Mucosa of descending colon (tissue), 3 donors: ENCODE measurements around the gene FOXD1. TPM values are rescaled to one million over a fixed set of nuclear protein-coding genes. Genes with fewer than 3 reads are reported as not detected.
"Not testable (repeated sequence)": the region's sequence is repeated elsewhere in the genome, so short reads cannot be mapped to it uniquely, and the experiment has no call there.

ENCODE experiments used
- ATAC-seq: fragments of 200-7000 bp; cut with Tn5 transposase; one replicate; pipeline ENCODE4 v1.9.1; 2020; ENCODE audit warnings: mild to moderate bottlenecking, moderate library complexity
- DNase-seq, 3 donors: peaks; one replicate each; pipeline ENCODE4 v3.0.0-alpha.2; 2020
- H3K36me3 ChIP-seq: fragments of 200-600 bp; one replicate; pipeline ENCODE4 v1.8.0; 2021; ENCODE audit warnings: low read depth, mild to moderate bottlenecking
- H3K4me1 ChIP-seq: fragments of 200-600 bp; one replicate; pipeline ENCODE4 v1.8.0; 2021; ENCODE audit warnings: low read depth, mild to moderate bottlenecking
- H3K4me3 ChIP-seq: fragments of 200-600 bp; one replicate; pipeline ENCODE4 v1.8.0; 2021; ENCODE audit warnings: mild to moderate bottlenecking
- H3K9me3 ChIP-seq: fragments of 200-600 bp; one replicate; pipeline ENCODE4 v1.8.0; 2021; ENCODE audit warnings: mild to moderate bottlenecking
- CTCF ChIP-seq: fragments of 200-600 bp; IDR thresholded peaks from one replicate; pipeline ENCODE4 v1.8.0; 2022; ENCODE audit warnings: antibody characterized with exemption, mild to moderate bottlenecking
- intact Hi-C, 2 donors: fragments of 100-400 bp; cut with DNase I in 1 of 2; cut with micrococcal nuclease in 1 of 2; formaldehyde crosslinking; loops; one replicate each; pipeline versions ENCODE4 v1.11.0 to v1.11.1; 2022; cut with DNase I, micrococcal nuclease
- total RNA-seq, 3 donors: library from RNA; stranded (reverse); fragmentation: NEBNext Ultra II Directional in 2 of 3; extraction: Animal tissue kit (Norgen Biotek cat#: 25700) in 2 of 3; gene quantifications; one replicate each; pipeline versions ENCODE4 v1.2.1 to v1.2.4, GENCODE V29; 2021 to 2023
- donor health status: DM: no; HTN: no; CAD: no; lungs with moderate emphysema.
- donor health status: DM: no; HTN: no; CAD: no.
- donor health status: DM: no; HTN: yes; CAD: no.

FOXD1 gene
- total RNA-seq, 3 donors from 2014 or later = 0.16 TPM; not detected in 2

GRCh38 chr5:73480500-73480899, 31.9 kb upstream of the FOXD1 start:
- no peaks in the 10 kb centered on the region for H3K36me3 ChIP-seq
- DNase-seq (no peak), ATAC-seq (no peak)
- no peaks in the 10 kb centered on the region for H3K9me3 ChIP-seq
- no peak for TF ChIP-seq CTCF
- H3K4me1 ChIP-seq = no peaks in the 10 kb centered on the region
- H3K4me3 ChIP-seq = no peak overlapping the region
- intact Hi-C loops = no loop called here

- intact Hi-C loops = no loop called here
- Histone ChIP-seq H3K36me3 (no peaks in the 10 kb centered on the region), H3K4me1 (no peaks in the 10 kb centered on the region), H3K9me3 (no peaks in the 10 kb centered on the region), H3K4me3 (no peak overlapping the region)
- ATAC-seq (no peak), DNase-seq (no peak)
- TF ChIP-seq CTCF = no peak
Measured at GRCh38 chr5:73472116-73472515, 23.5 kb upstream of the FOXD1 start.

GRCh38 chr5:73471654-73472053, 23.1 kb upstream of the FOXD1 start:
- no peak for TF ChIP-seq CTCF
- Histone ChIP-seq H3K4me1 (no peaks in the 10 kb centered on the region), H3K4me3 (no peak overlapping the region), H3K36me3 (no peaks in the 10 kb centered on the region), H3K9me3 (no peaks in the 10 kb centered on the region)
- ATAC-seq (no peak), DNase-seq (no peak)
- intact Hi-C loops = no loop called here

GRCh38 chr5:73469878-73470277, 21.3 kb upstream of the FOXD1 start:
- H3K36me3 ChIP-seq = no peaks in the 10 kb centered on the region
- TF ChIP-seq CTCF = no peak
- DNase-seq (no peak), ATAC-seq (no peak)
- no peaks in the 10 kb centered on the region for H3K4me1 ChIP-seq
- intact Hi-C loops = no loop called here
- H3K9me3 ChIP-seq = no peaks in the 10 kb centered on the region
- no peak overlapping the region for H3K4me3 ChIP-seq

- H3K4me1 ChIP-seq, H3K36me3 ChIP-seq, H3K4me3 ChIP-seq, H3K9me3 ChIP-seq, ATAC-seq, intact Hi-C loops, DNase-seq: not testable (repeated sequence)
Measured at GRCh38 chr5:73468638-73469037, 20.1 kb upstream of the FOXD1 start.

- H3K4me1 ChIP-seq = no peaks in the 10 kb centered on the region
- ATAC-seq (no peak), DNase-seq (peak in 1 of 3 donors; percentile 15)
- H3K36me3 ChIP-seq = no peaks in the 10 kb centered on the region
- no peak overlapping the region for H3K4me3 ChIP-seq
- intact Hi-C loops = no loop called here
- TF ChIP-seq CTCF = no peak
- H3K9me3 ChIP-seq = no peaks in the 10 kb centered on the region
Measured at GRCh38 chr5:73464016-73464745, 15.6 kb upstream of the FOXD1 start.
